HCT116 (cell line): ENCODE data around the gene TMPRSS7. TPM values are rescaled to one million over a fixed set of nuclear protein-coding genes. Genes with fewer than 3 reads are reported as not detected.

Experiments used
- ATAC-seq: fragments of 200-7000 bp; cut with Tn5 transposase; 2 replicates; pipeline ENCODE4 v1.9.1; 2020; ENCODE audit warnings: mild to moderate bottlenecking, moderate library complexity
- BruUV-seq: library from RNA; stranded (reverse); fragments of 400-500 nt; replicated peaks from 2 replicates; lab custom pipeline; 2021; lab: Mats Ljungman, UMichigan
- CTCF ChIA-PET: fragments of 300-600 bp; sonication (Branson Sonifier 250); formaldehyde crosslinking; loops from one replicate; lab custom pipeline; 2021; ENCODE audit warnings: antibody characterized with exemption; lab: Charles Lee
- POLR2A ChIA-PET: fragments of 300-600, 350-600 bp; sonication (Branson Sonifier 250); formaldehyde crosslinking; loops from one replicate; lab custom pipeline; 2021; ENCODE audit warnings: antibody characterized with exemption; lab: Charles Lee
- RAD21 ChIA-PET, 2 experiments: fragments of 300-600 bp; sonication (Branson Sonifier 250); formaldehyde crosslinking; loops; one replicate each; lab custom pipeline; 2023; ENCODE audit warnings: low total read pairs in 2 of 2; ENCODE audit not compliant: uncharacterized antibody in 2 of 2, unreplicated experiment in 2 of 2, low non-redundant PET in 1 of 2; lab: Charles Lee
- DNase-seq: peaks from one replicate; pipeline ENCODE4 v3.0.0-alpha.2; 2010; ENCODE audit warnings: low read depth, low spot score
- H2AFZ ChIP-seq: fragments of 200-600 bp; shearing (Covaris generic), sonication (generic); 2 replicates; pipeline ENCODE4 v1.6.1; 2017; ENCODE audit warnings: low read depth, mixed run types, mixed read lengths, antibody characterized with exemption, low read length; ENCODE audit not compliant: poor library complexity, severe bottlenecking
- H3K27ac ChIP-seq: 2 replicates; pipeline ENCODE4 v1.5.1; 2012; ENCODE audit warnings: low read depth, low read length
- H3K27me3 ChIP-seq: fragments of 200-600 bp; sonication (generic); 2 replicates; pipeline ENCODE4 v1.6.1; 2016; ENCODE audit warnings: mixed run types, low read length, mixed read lengths; ENCODE audit not compliant: insufficient read depth
- H3K36me3 ChIP-seq, 2 experiments: fragments of 200-500 bp in 1 of 2; fragments of 200-600 bp in 1 of 2; sonication (Bioruptor generic) in 1 of 2; sonication (generic) in 1 of 2; 2 replicates each; pipeline versions ENCODE4 v1.5.1 to v1.6.1; 2014 to 2016; ENCODE audit warnings: low read length in 2 of 2, inconsistent platforms in 1 of 2, mixed read lengths in 1 of 2, mixed run types in 1 of 2; ENCODE audit not compliant: insufficient read depth in 2 of 2, control insufficient read depth in 1 of 2
- H3K4me1 ChIP-seq, 2 experiments: fragments of 200-600 bp in 1 of 2; sonication (generic) in 1 of 2; 2 replicates each; pipeline versions ENCODE4 v1.5.1 to v1.6.1; 2012 to 2017; ENCODE audit warnings: low read length in 2 of 2, inconsistent platforms in 1 of 2, mild to moderate bottlenecking in 1 of 2, mixed read lengths in 1 of 2, mixed run types in 1 of 2, moderate library complexity in 1 of 2; ENCODE audit not compliant: insufficient read depth in 2 of 2, control insufficient read depth in 1 of 2
- H3K4me2 ChIP-seq: fragments of 200-600 bp; sonication (generic); 2 replicates; pipeline ENCODE4 v1.6.1; 2017; ENCODE audit warnings: mixed run types, low read length, mixed read lengths
- H3K4me3 ChIP-seq, 2 experiments: fragments of 200-600 bp in 1 of 2; sonication (generic) in 1 of 2; replicated peaks in 1 of 2; 2 replicates each; pipeline ENCODE4 v1.5.1; 2011 to 2016; ENCODE audit warnings: low read length in 2 of 2, control low read depth in 1 of 2, low read depth in 1 of 2, mild to moderate bottlenecking in 1 of 2, mixed read lengths in 1 of 2, mixed run types in 1 of 2
- H3K79me2 ChIP-seq: fragments of 200-600 bp; sonication (generic); 2 replicates; pipeline ENCODE4 v1.6.1; 2017; ENCODE audit warnings: mild to moderate bottlenecking, mixed run types, low read length, moderate library complexity, mixed read lengths; ENCODE audit not compliant: insufficient read depth
- H3K9ac ChIP-seq: fragments of 200-600 bp; sonication (generic); 2 replicates; pipeline ENCODE4 v1.6.1; 2016; ENCODE audit warnings: low read length, mixed read lengths
- H3K9me2 ChIP-seq: fragments of 200-600 bp; sonication (generic), shearing (Covaris generic); 2 replicates; pipeline ENCODE4 v1.6.1; 2017; ENCODE audit warnings: mixed run types, mild to moderate bottlenecking, moderate library complexity; ENCODE audit not compliant: insufficient read depth
- H3K9me3 ChIP-seq, 2 experiments: fragments of 200-500 bp in 1 of 2; fragments of 200-600 bp in 1 of 2; sonication (Bioruptor generic) in 1 of 2; sonication (generic) in 1 of 2; 2 replicates each; pipeline ENCODE4 v1.6.1; 2014 to 2017; ENCODE audit warnings: low read length in 2 of 2, mixed read lengths in 2 of 2, inconsistent platforms in 1 of 2, low read depth in 1 of 2, mild to moderate bottlenecking in 1 of 2, mixed run types in 1 of 2, moderate library complexity in 1 of 2; ENCODE audit not compliant: control insufficient read depth in 1 of 2, insufficient read depth in 1 of 2
- H4K20me1 ChIP-seq: fragments of 200-600 bp; sonication (generic), shearing (Covaris generic); 2 replicates; pipeline ENCODE4 v1.6.1; 2017; ENCODE audit warnings: mixed run types, mild to moderate bottlenecking, moderate library complexity; ENCODE audit not compliant: insufficient read depth
- CBX3 ChIP-seq: IDR thresholded peaks from 2 replicates; pipeline ENCODE4 v1.6.1; 2012; ENCODE audit warnings: low read depth
- EZH2 ChIP-seq: fragments of 200-600 bp; sonication (generic); IDR thresholded peaks from 2 replicates; pipeline ENCODE4 v1.6.1; 2017; ENCODE audit warnings: antibody characterized with exemption, mixed run types
- EZH2phosphoT487 ChIP-seq: fragments of 200-600 bp; IDR thresholded peaks from 2 replicates; pipeline ENCODE4 v1.6.1; 2018; ENCODE audit warnings: antibody characterized with exemption, borderline replicate concordance
- FOSL1 ChIP-seq: IDR thresholded peaks from 2 replicates; pipeline ENCODE4 v1.6.1; 2012; ENCODE audit warnings: low read depth
- JUND ChIP-seq: IDR thresholded peaks from 2 replicates; pipeline ENCODE4 v1.6.1; 2012
- POLR2AphosphoS5 ChIP-seq: IDR thresholded peaks from 2 replicates; pipeline ENCODE4 v1.6.1; 2011; ENCODE audit warnings: mild to moderate bottlenecking, low read depth, low read length, moderate library complexity
- RAD21 ChIP-seq: IDR thresholded peaks from 2 replicates; pipeline ENCODE4 v1.6.1; 2012; ENCODE audit warnings: low read depth, mild to moderate bottlenecking
- REST ChIP-seq: IDR thresholded peaks from 2 replicates; pipeline ENCODE4 v1.6.1; 2012; ENCODE audit warnings: low read depth
- SIN3A ChIP-seq: IDR thresholded peaks from 2 replicates; pipeline ENCODE4 v1.6.1; 2012; ENCODE audit warnings: low read depth
- SP1 ChIP-seq: IDR thresholded peaks from 2 replicates; pipeline ENCODE4 v1.6.1; 2012; ENCODE audit warnings: low read depth
- TCF7L2 ChIP-seq: IDR thresholded peaks from 2 replicates; pipeline ENCODE4 v1.7.0; 2011; ENCODE audit warnings: borderline replicate concordance, inconsistent platforms; ENCODE audit not compliant: insufficient read depth, insufficient read length; ENCODE audit errors: extremely low read depth
- ZBTB33 ChIP-seq: IDR thresholded peaks from 2 replicates; pipeline ENCODE4 v1.6.1; 2011; ENCODE audit warnings: mild to moderate bottlenecking, low read length, moderate library complexity; ENCODE audit not compliant: insufficient replicate concordance; ENCODE audit errors: extremely low read depth
- ZFX ChIP-seq: fragments of 450-650 bp; IDR thresholded peaks from 2 replicates; pipeline ENCODE4 v1.6.1; 2017
- ZNF274 ChIP-seq: fragments of 200-500 bp; sonication (Bioruptor generic); IDR thresholded peaks from 2 replicates; pipeline ENCODE4 v1.6.1; 2014; ENCODE audit warnings: mild to moderate bottlenecking, low read depth, low read length, inconsistent platforms
- intact Hi-C: fragments of 100-400 bp; cut with micrococcal nuclease; formaldehyde crosslinking; loops from 2 replicates; pipeline ENCODE4 v1.10.0; 2022
- total RNA-seq: library from RNA; stranded (reverse); gene quantifications from one replicate; pipeline ENCODE4 v1.2.1, GENCODE V29; 2021; ENCODE audit not compliant: unreplicated experiment

The TMPRSS7 gene
- total RNA-seq, 1 experiment from 2014 or later = not detected

GRCh38 chr3:112128843-112129727 lies 94.5 kb downstream of the TMPRSS7 start:
- ATAC-seq (no peak), DNase-seq (no peak)
- ChIA-PET POLR2A (no interaction called here), RAD21 (no interaction called here), CTCF (interaction anchor here (0.8 kb wide), 1 partner anchor 17 kb away, joined by 3 read pairs; no protein-coding TSS in a partner anchor)
- no peaks in the 10 kb centered on the region for H3K4me1 ChIP-seq
- BruUV-seq = no TSS peak
- intact Hi-C loops = no loop called here
- no peak overlapping the region for H3K4me3 ChIP-seq
- no peaks in the 10 kb centered on the region for H3K79me2 ChIP-seq
- H3K27me3 ChIP-seq = no peaks in the 10 kb centered on the region
- peaks cover 4 to 5% of the 10 kb centered on the region in 2 experiments; a peak in 2 of 4 replicates for H3K36me3 ChIP-seq
- H4K20me1 ChIP-seq = no peaks in the 10 kb centered on the region
- H3K9me2 ChIP-seq = no peaks in the 10 kb centered on the region
- no peak overlapping the region for H3K27ac ChIP-seq
- H3K9me3 ChIP-seq = no peaks in the 10 kb centered on the region
- no peak overlapping the region for H3K9ac ChIP-seq
- no peak for TF ChIP-seq FOSL1
- no peak for TF ChIP-seq REST
- no peak for TF ChIP-seq SP1
- no peak for TF ChIP-seq ZFX
- no peak for TF ChIP-seq RAD21
- TF ChIP-seq SIN3A = no peak
- TF ChIP-seq ZBTB33 = no peak
- no peak for TF ChIP-seq EZH2phosphoT487
- TF ChIP-seq TCF7L2 = no peak
- no peak for TF ChIP-seq ZNF274
- TF ChIP-seq CBX3 = no peak
- TF ChIP-seq JUND = no peak
- no peak for TF ChIP-seq EZH2
- no peak for TF ChIP-seq POLR2AphosphoS5
- TF ChIP-seq, all 23 proteins: peak for 0
- Histone ChIP-seq H3K4me2 (no peak overlapping the region), H2AFZ (no peak overlapping the region)
